Measurements from ENCODE around the gene PAM. TPM values are rescaled to one million over a fixed set of nuclear protein-coding genes. Genes with fewer than 3 reads are reported as not detected.

The PAM gene
- total RNA-seq, 5 donors from 2014 or later (not counting 1 experiment from before 2014, with no cell fraction given): 17.5 to 29.2 (median 23.3) TPM

DNA sequence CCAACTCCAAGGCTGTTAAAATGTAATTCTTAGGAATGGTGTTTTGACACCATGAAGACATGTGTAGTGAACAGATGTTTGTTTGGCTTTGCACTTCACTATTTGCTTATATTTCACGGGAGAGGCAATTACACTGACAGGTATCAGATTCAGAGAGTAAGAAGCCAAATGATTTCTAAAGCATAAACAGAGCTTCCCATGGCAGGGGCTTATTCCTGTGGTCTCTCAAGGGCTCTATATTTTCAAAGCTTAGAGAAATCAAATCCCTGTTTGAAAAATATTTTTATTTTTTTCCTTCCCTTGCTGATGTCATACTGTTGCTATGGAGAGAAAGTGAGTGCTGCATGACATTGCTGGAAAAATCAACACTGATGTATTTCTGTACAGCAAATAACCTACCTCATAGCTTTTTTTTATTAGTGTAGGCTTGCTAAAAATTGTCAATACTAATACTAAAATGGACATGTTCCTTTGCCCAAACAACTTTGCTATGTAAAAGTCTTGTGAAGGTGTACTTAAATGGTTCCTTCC, 203.4 kb downstream of the PAM start:
- no peaks in the 10 kb centered on the region for H3K27me3 ChIP-seq (replicated peaks in 1 of 2; ENCODE audit: control insufficient read depth in 2 of 2, extremely low read depth in 1 of 2, insufficient read depth in 2 of 2, low read length in 1 of 2)
- no peaks in the 10 kb centered on the region for H3K9me3 Mint-ChIP-seq
- no peak overlapping the region for H3K27ac ChIP-seq (ENCODE audit: low read length)
- H3K4me3 ChIP-seq (ENCODE audit: control insufficient read depth in 1 of 2, extremely low read depth in 1 of 2, low read length in 1 of 2): no peak overlapping the region
- ATAC-seq (replicated peaks in 1 of 4) (no peak), DNase-seq (no peak)
- H3K4me3 Mint-ChIP-seq: no peak overlapping the region
- H3K9me3 ChIP-seq: no peaks in the 10 kb centered on the region
- ChIA-PET CTCF (no interaction called here), POLR2A (interaction anchor here in 1 of 2 donors (0.6 kb wide), 1 partner anchor 363 kb away, joined by 3 read pairs; no protein-coding TSS in a partner anchor)
- WGBS (ENCODE audit: insufficient coverage): 100% methylated on average over 1 of the region's 1 CpG
- H3K36me3 Mint-ChIP-seq: peaks cover 16% of the 10 kb centered on the region
- no peaks in the 10 kb centered on the region for H3K36me3 ChIP-seq (ENCODE audit: control insufficient read depth in 2 of 2, extremely low read depth in 1 of 2, insufficient read depth in 1 of 2, low read length in 1 of 2)
- peak overlapping the region in 1 of 2 donors; percentile 23 for H3K27ac Mint-ChIP-seq
- peaks cover 0 to 1% (median 0%) of the 10 kb centered on the region in 3 donors for H3K4me1 Mint-ChIP-seq
- no peaks in the 10 kb centered on the region for H3K27me3 Mint-ChIP-seq
- H3K4me1 ChIP-seq (ENCODE audit: control insufficient read depth in 1 of 2, extremely low read depth in 1 of 2, insufficient read depth in 2 of 2, low read length in 2 of 2): no peaks in the 10 kb centered on the region

DNA sequence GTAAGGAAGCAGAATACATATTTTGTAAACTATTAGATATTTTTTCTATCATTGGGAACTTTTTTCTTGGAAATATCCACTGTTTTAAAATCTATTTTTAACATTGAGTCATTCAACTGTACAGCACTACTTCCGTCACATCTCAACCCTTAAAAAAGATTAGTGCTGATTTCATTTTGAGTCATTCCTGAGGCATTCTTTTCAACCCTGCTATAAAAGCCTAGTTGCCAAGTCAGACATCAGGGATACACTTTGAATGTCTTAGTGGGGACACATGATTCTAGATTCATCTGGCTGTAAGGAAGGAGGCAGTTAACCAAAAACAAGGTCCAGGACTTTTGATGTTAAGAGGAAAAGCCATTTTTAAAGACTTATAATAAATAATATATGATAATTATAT, 203.9 kb downstream of the PAM start:
- Histone ChIP-seq H3K9me3 (no peaks in the 10 kb centered on the region), H3K4me3 (ENCODE audit: control insufficient read depth in 1 of 2, extremely low read depth in 1 of 2, low read length in 1 of 2) (no peak overlapping the region), H3K4me1 (ENCODE audit: control insufficient read depth in 1 of 2, extremely low read depth in 1 of 2, insufficient read depth in 2 of 2, low read length in 2 of 2) (no peaks in the 10 kb centered on the region), H3K27me3 (replicated peaks in 1 of 2; ENCODE audit: control insufficient read depth in 2 of 2, extremely low read depth in 1 of 2, insufficient read depth in 2 of 2, low read length in 1 of 2) (no peaks in the 10 kb centered on the region), H3K36me3 (ENCODE audit: control insufficient read depth in 2 of 2, extremely low read depth in 1 of 2, insufficient read depth in 1 of 2, low read length in 1 of 2) (no peaks in the 10 kb centered on the region), H3K27ac (ENCODE audit: low read length) (no peak overlapping the region)
- Mint-ChIP-seq H3K9me3 (no peaks in the 10 kb centered on the region), H3K27me3 (no peaks in the 10 kb centered on the region), H3K4me1 (peaks cover 0 to 6% (median 3%) of the 10 kb centered on the region in 3 donors), H3K27ac (no peak overlapping the region), H3K36me3 (peaks cover 16% of the 10 kb centered on the region), H3K4me3 (no peak overlapping the region)
- WGBS (ENCODE audit: insufficient coverage): no CpG with 5 or more reads among the region's 1 CpG
- POLR2A ChIA-PET: no interaction called here
- CTCF ChIA-PET: no interaction called here
- ATAC-seq (replicated peaks in 1 of 4) (no peak), DNase-seq (no peak)

DNA sequence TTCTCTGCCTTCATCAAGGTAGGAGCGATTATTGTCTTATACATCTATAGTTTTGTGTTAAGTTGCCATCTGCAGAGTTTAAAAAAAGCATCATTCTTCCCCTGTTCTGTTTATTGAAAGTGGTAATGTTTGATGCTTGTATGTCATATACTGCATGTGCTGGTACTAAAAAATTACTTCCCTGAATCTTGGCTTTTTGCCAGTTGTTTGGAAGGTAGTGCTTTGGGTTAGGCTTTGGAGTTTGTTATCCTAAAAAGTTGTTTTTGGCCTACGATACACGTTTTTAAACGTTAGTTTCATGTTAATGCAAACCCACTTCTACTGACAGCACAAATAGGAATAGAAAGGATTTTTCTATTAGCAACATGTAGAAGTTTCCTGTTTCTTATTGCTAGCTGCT, 206.6 kb downstream of the PAM start:
- H3K9me3 ChIP-seq: no peaks in the 10 kb centered on the region
- Mint-ChIP-seq H3K27me3 (no peaks in the 10 kb centered on the region), H3K27ac (no peak overlapping the region), H3K4me3 (no peak overlapping the region), H3K4me1 (peaks cover 0 to 7% (median 3%) of the 10 kb centered on the region in 3 donors), H3K9me3 (no peaks in the 10 kb centered on the region), H3K36me3 (peaks cover 18% of the 10 kb centered on the region)
- DNase-seq (no peak), ATAC-seq (replicated peaks in 1 of 4) (no peak)
- CTCF ChIA-PET: no interaction called here
- no peaks in the 10 kb centered on the region for H3K36me3 ChIP-seq (ENCODE audit: control insufficient read depth in 2 of 2, extremely low read depth in 1 of 2, insufficient read depth in 1 of 2, low read length in 1 of 2)
- no peaks in the 10 kb centered on the region for H3K4me1 ChIP-seq (ENCODE audit: control insufficient read depth in 1 of 2, extremely low read depth in 1 of 2, insufficient read depth in 2 of 2, low read length in 2 of 2)
- WGBS (ENCODE audit: insufficient coverage): no CpG with 5 or more reads among the region's 4 CpGs
- H3K4me3 ChIP-seq (ENCODE audit: control insufficient read depth in 1 of 2, extremely low read depth in 1 of 2, low read length in 1 of 2): no peak overlapping the region
- no peaks in the 10 kb centered on the region for H3K27me3 ChIP-seq (replicated peaks in 1 of 2; ENCODE audit: control insufficient read depth in 2 of 2, extremely low read depth in 1 of 2, insufficient read depth in 2 of 2, low read length in 1 of 2)
- no peak overlapping the region for H3K27ac ChIP-seq (ENCODE audit: low read length)
- POLR2A ChIA-PET: no interaction called here

- CTCF ChIA-PET: no interaction called here
- H3K4me1 ChIP-seq (ENCODE audit: control insufficient read depth in 1 of 2, extremely low read depth in 1 of 2, insufficient read depth in 2 of 2, low read length in 2 of 2): no peaks in the 10 kb centered on the region
- Mint-ChIP-seq H3K4me1 (peaks cover 0 to 7% (median 3%) of the 10 kb centered on the region in 3 donors), H3K36me3 (peaks cover 7% of the 10 kb centered on the region), H3K27ac (no peak overlapping the region), H3K4me3 (no peak overlapping the region), H3K9me3 (no peaks in the 10 kb centered on the region), H3K27me3 (no peaks in the 10 kb centered on the region)
- H3K9me3 ChIP-seq: no peaks in the 10 kb centered on the region
- H3K27me3 ChIP-seq (replicated peaks in 1 of 2; ENCODE audit: control insufficient read depth in 2 of 2, extremely low read depth in 1 of 2, insufficient read depth in 2 of 2, low read length in 1 of 2): no peaks in the 10 kb centered on the region
- H3K36me3 ChIP-seq (ENCODE audit: control insufficient read depth in 2 of 2, extremely low read depth in 1 of 2, insufficient read depth in 1 of 2, low read length in 1 of 2): no peaks in the 10 kb centered on the region
- no peak overlapping the region for H3K4me3 ChIP-seq (ENCODE audit: control insufficient read depth in 1 of 2, extremely low read depth in 1 of 2, low read length in 1 of 2)
- DNase-seq (no peak), ATAC-seq (replicated peaks in 1 of 4) (no peak)
- H3K27ac ChIP-seq (ENCODE audit: low read length): no peak overlapping the region
- POLR2A ChIA-PET: no interaction called here
- no CpG with 5 or more reads among the region's 1 CpG for WGBS (ENCODE audit: insufficient coverage)
These were observed 210.5 kb downstream of the PAM start for GRCh38 chr5:102965653-102966052.

GRCh38 chr5:102969641-102970040, 214.5 kb downstream of the PAM start:
- H3K27me3 Mint-ChIP-seq: no peaks in the 10 kb centered on the region
- H3K36me3 Mint-ChIP-seq: peaks cover 14% of the 10 kb centered on the region
- POLR2A ChIA-PET: no interaction called here
- H3K27ac ChIP-seq (ENCODE audit: low read length): no peak overlapping the region
- H3K27ac Mint-ChIP-seq: no peak overlapping the region
- DNase-seq (no peak), ATAC-seq (replicated peaks in 1 of 4) (no peak)
- H3K36me3 ChIP-seq (ENCODE audit: control insufficient read depth in 2 of 2, extremely low read depth in 1 of 2, insufficient read depth in 1 of 2, low read length in 1 of 2): no peaks in the 10 kb centered on the region
- no peak overlapping the region for H3K4me3 Mint-ChIP-seq
- H3K27me3 ChIP-seq (replicated peaks in 1 of 2; ENCODE audit: control insufficient read depth in 2 of 2, extremely low read depth in 1 of 2, insufficient read depth in 2 of 2, low read length in 1 of 2): no peaks in the 10 kb centered on the region
- no peak overlapping the region for H3K4me3 ChIP-seq (ENCODE audit: control insufficient read depth in 1 of 2, extremely low read depth in 1 of 2, low read length in 1 of 2)
- no peaks in the 10 kb centered on the region for H3K9me3 ChIP-seq
- H3K9me3 Mint-ChIP-seq: no peaks in the 10 kb centered on the region
- H3K4me1 Mint-ChIP-seq: peaks cover 0 to 2% (median 0%) of the 10 kb centered on the region in 3 donors
- CTCF ChIA-PET: interaction anchor here (0.9 to 1.0 kb wide), 2 partner anchors 288 kb away, joined by 4 to 6 read pairs; no protein-coding TSS in a partner anchor
- WGBS (ENCODE audit: insufficient coverage): 40% methylated on average over 1 of the region's 3 CpGs
- no peaks in the 10 kb centered on the region for H3K4me1 ChIP-seq (ENCODE audit: control insufficient read depth in 1 of 2, extremely low read depth in 1 of 2, insufficient read depth in 2 of 2, low read length in 2 of 2)

GRCh38 chr5:102971676-102972293, 216.7 kb downstream of the PAM start:
- H3K4me3 Mint-ChIP-seq: no peak overlapping the region
- Histone ChIP-seq H3K36me3 (ENCODE audit: control insufficient read depth in 2 of 2, extremely low read depth in 1 of 2, insufficient read depth in 1 of 2, low read length in 1 of 2) (no peaks in the 10 kb centered on the region), H3K4me1 (ENCODE audit: control insufficient read depth in 1 of 2, extremely low read depth in 1 of 2, insufficient read depth in 2 of 2, low read length in 2 of 2) (no peaks in the 10 kb centered on the region), H3K4me3 (ENCODE audit: control insufficient read depth in 1 of 2, extremely low read depth in 1 of 2, low read length in 1 of 2) (no peak overlapping the region), H3K27me3 (replicated peaks in 1 of 2; ENCODE audit: control insufficient read depth in 2 of 2, extremely low read depth in 1 of 2, insufficient read depth in 2 of 2, low read length in 1 of 2) (no peaks in the 10 kb centered on the region), H3K9me3 (no peaks in the 10 kb centered on the region), H3K27ac (ENCODE audit: low read length) (no peak overlapping the region)
- H3K27ac Mint-ChIP-seq: no peak overlapping the region
- no peaks in the 10 kb centered on the region for H3K27me3 Mint-ChIP-seq
- H3K9me3 Mint-ChIP-seq: no peaks in the 10 kb centered on the region
- CTCF ChIA-PET: interaction anchor here (1.1 to 1.7 kb wide), 2 partner anchors 190 to 291 kb away, joined by 3 to 5 read pairs; no protein-coding TSS in a partner anchor
- no CpG with 5 or more reads among the region's 1 CpG for WGBS (ENCODE audit: insufficient coverage)
- no peak for ATAC-seq (replicated peaks in 1 of 4)
- peak in 1 of 35 experiments; percentile 32 for DNase-seq
- POLR2A ChIA-PET: no interaction called here
- peaks cover 0 to 2% (median 0%) of the 10 kb centered on the region in 3 donors for H3K4me1 Mint-ChIP-seq
- H3K36me3 Mint-ChIP-seq: peaks cover 17% of the 10 kb centered on the region

All from T-cell (primary cell).